Tibial artery (tissue), 4 donors: Measurements from ENCODE around the gene BLOC1S5.

Source experiments
- DNase-seq, 2 donors: peaks; one replicate each; pipeline ENCODE4 v3.0.0-alpha.2; 2019
- H3K27ac ChIP-seq, 2 donors: fragments of 200-600 bp; sonication (generic) in 1 of 2; 1 replicate in 1 of 2; 2 replicates in 1 of 2; pipeline ENCODE4 v1.5.1; 2018 to 2019; ENCODE audit warnings: mild to moderate bottlenecking in 1 of 2
- H3K27me3 ChIP-seq, 2 donors: fragments of 200-600 bp; sonication (generic) in 1 of 2; one replicate each; pipeline versions ENCODE4 v1.5.1 to v1.6.0; 2016 to 2019
- H3K36me3 ChIP-seq, 3 donors: fragments of 200-600 bp; sonication (generic) in 2 of 3; one replicate each; pipeline ENCODE4 v1.5.1; 2016 to 2019; ENCODE audit warnings: mild to moderate bottlenecking in 2 of 3
- H3K4me1 ChIP-seq, 4 donors: fragments of 200-600 bp; sonication (generic) in 2 of 4; 1 replicate in 3 of 4; 2 replicates in 1 of 4; pipeline ENCODE4 v1.5.1; 2016 to 2019
- H3K4me3 ChIP-seq, 2 donors: fragments of 200-600 bp; sonication (generic) in 1 of 2; 1 replicate in 1 of 2; 2 replicates in 1 of 2; pipeline ENCODE4 v1.5.1; 2018 to 2019; ENCODE audit warnings: mild to moderate bottlenecking in 2 of 2
- H3K9me3 ChIP-seq, 3 donors: fragments of 200-600 bp; sonication (generic) in 1 of 3; one replicate each; pipeline ENCODE4 v1.5.1; 2016 to 2019
- CTCF ChIP-seq, 2 experiments: fragments of 200-600 bp in 1 of 2; fragments of 450-650 bp in 1 of 2; IDR thresholded peaks; one replicate each; pipeline ENCODE4 v1.5.1; 2017 to 2019; ENCODE audit warnings: antibody characterized with exemption in 2 of 2, mild to moderate bottlenecking in 1 of 2, moderate library complexity in 1 of 2
- intact Hi-C: fragments of 100-400 bp; cut with DNase I; formaldehyde crosslinking; loops from one replicate; pipeline ENCODE4 v1.15.0; 2023; ENCODE audit warnings: low total_unique reads

The BLOC1S5 gene

GRCh38 chr6:8063761-8064637 lies at the start of gene BLOC1S5:
BLOC1S5 (minus strand) TSS chr6:8064389; CDS start chr6:8064376, 13 bp downstream.
- peak; percentile 98 for DNase-seq
- peaks cover 0 to 7% (median 3%) of the 10 kb centered on the region in 4 donors for H3K4me1 ChIP-seq
- H3K9me3 ChIP-seq, result no peaks in the 10 kb centered on the region
- peak within 1 kb of the TSS; percentile 94 to 97 for H3K27ac ChIP-seq
- H3K4me3 ChIP-seq, result peak within 1 kb of the TSS; percentile 94 to 97
- H3K27me3 ChIP-seq, result no peaks in the 10 kb centered on the region
- peaks cover 0 to 18% (median 7%) of the 10 kb centered on the region in 3 donors for H3K36me3 ChIP-seq
- intact Hi-C loops, result loop anchor here (5.0 to 10.0 kb wide), 2 partner anchors 149 to 337 kb away; partner anchors contain the start of genes BMP6 and TXNDC5
- TF ChIP-seq CTCF (IDR thresholded peaks at IDR 0.05), result peak in 1 of 2 experiments; percentile 27

- no peaks in the 10 kb centered on the region for H3K9me3 ChIP-seq
- intact Hi-C loops, result no loop called here
- no peak for TF ChIP-seq CTCF (IDR thresholded peaks at IDR 0.05)
- no peaks in the 10 kb centered on the region for H3K36me3 ChIP-seq
- H3K27ac ChIP-seq, result no peak overlapping the region
- no peak for DNase-seq
- peaks cover 0 to 3% of the 10 kb centered on the region in 2 donors for H3K27me3 ChIP-seq
- H3K4me3 ChIP-seq, result no peak overlapping the region
- no peaks in the 10 kb centered on the region for H3K4me1 ChIP-seq
These were observed 49.0 kb upstream of the BLOC1S5 start for GRCh38 chr6:8113131-8113654.

GRCh38 chr6:8110725-8111124 lies 46.5 kb upstream of the BLOC1S5 start:
- intact Hi-C loops, result no loop called here
- no peak overlapping the region for H3K27ac ChIP-seq
- no peak overlapping the region for H3K4me3 ChIP-seq
- H3K4me1 ChIP-seq, result no peaks in the 10 kb centered on the region
- no peaks in the 10 kb centered on the region for H3K9me3 ChIP-seq
- DNase-seq, result no peak
- no peaks in the 10 kb centered on the region for H3K36me3 ChIP-seq
- no peak for TF ChIP-seq CTCF (IDR thresholded peaks at IDR 0.05)
- peaks cover 0 to 20% of the 10 kb centered on the region in 2 donors for H3K27me3 ChIP-seq

GRCh38 chr6:8110117-8110721 lies 46.0 kb upstream of the BLOC1S5 start:
- no peaks in the 10 kb centered on the region for H3K4me1 ChIP-seq
- no peak overlapping the region for H3K4me3 ChIP-seq
- no peak for DNase-seq
- intact Hi-C loops, result no loop called here
- no peak overlapping the region for H3K27ac ChIP-seq
- H3K9me3 ChIP-seq, result no peaks in the 10 kb centered on the region
- TF ChIP-seq CTCF (IDR thresholded peaks at IDR 0.05), result no peak
- no peaks in the 10 kb centered on the region for H3K36me3 ChIP-seq
- H3K27me3 ChIP-seq, result peaks cover 0 to 20% of the 10 kb centered on the region in 2 donors

- H3K36me3 ChIP-seq, result no peaks in the 10 kb centered on the region
- H3K27me3 ChIP-seq, result peaks cover 0 to 20% of the 10 kb centered on the region in 2 donors
- no peak for TF ChIP-seq CTCF (IDR thresholded peaks at IDR 0.05)
- no peak overlapping the region for H3K27ac ChIP-seq
- DNase-seq, result no peak
- no peaks in the 10 kb centered on the region for H3K4me1 ChIP-seq
- H3K4me3 ChIP-seq, result no peak overlapping the region
- intact Hi-C loops, result no loop called here
- H3K9me3 ChIP-seq, result no peaks in the 10 kb centered on the region
These were observed 44.8 kb upstream of the BLOC1S5 start for GRCh38 chr6:8108759-8109539.
